HL-60 (cell line): ENCODE measurements around the gene CRYBB1.

Source experiments
- DNase-seq, 2 experiments: peaks; one replicate each; pipeline ENCODE4 v3.0.0-alpha.2; 2010 to 2020; ENCODE audit warnings: low read depth in 1 of 2, low spot score in 1 of 2
- H3K27ac ChIP-seq: fragments of 250-450 bp; sonication (Bioruptor Pico); replicated peaks from 2 replicates; pipeline ENCODE4 v1.5.1; 2020; ENCODE audit warnings: mild to moderate bottlenecking, moderate library complexity
- H3K27me3 ChIP-seq: fragments of 250-450 bp; sonication (Bioruptor Pico); 2 replicates; pipeline ENCODE4 v1.5.1; 2021; ENCODE audit warnings: mild to moderate bottlenecking, moderate library complexity; ENCODE audit not compliant: insufficient read depth, poor library complexity, severe bottlenecking
- H3K4me3 ChIP-seq: replicated peaks from 2 replicates; pipeline ENCODE4 v1.5.1; 2011; ENCODE audit warnings: mild to moderate bottlenecking, control low read depth, low read length; ENCODE audit not compliant: insufficient read depth
- CTCF ChIP-seq: IDR thresholded peaks from one replicate; pipeline ENCODE4 v1.5.1; 2011; ENCODE audit warnings: low read length, control low read depth, inconsistent platforms; ENCODE audit not compliant: insufficient read depth
- GABPA ChIP-seq: IDR thresholded peaks from 2 replicates; pipeline ENCODE4 v1.6.1; 2012; ENCODE audit warnings: low read depth
- POLR2AphosphoS5 ChIP-seq: IDR thresholded peaks from 2 replicates; pipeline ENCODE4 v1.6.1; 2012; ENCODE audit warnings: low read depth
- REST ChIP-seq: IDR thresholded peaks from 2 replicates; pipeline ENCODE4 v1.6.1; 2012; ENCODE audit warnings: low read depth; ENCODE audit not compliant: insufficient replicate concordance
- SPI1 ChIP-seq: IDR thresholded peaks from 2 replicates; pipeline ENCODE4 v1.6.1; 2012; ENCODE audit warnings: low read depth, mild to moderate bottlenecking, borderline replicate concordance

Gene CRYBB1

GRCh38 chr22:26564672-26565071 is 53.2 kb downstream of the CRYBB1 start:
- TF ChIP-seq SPI1: no peak
- no peak for TF ChIP-seq POLR2AphosphoS5
- TF ChIP-seq CTCF: no peak
- TF ChIP-seq GABPA: no peak
- TF ChIP-seq REST: no peak
- no peak overlapping the region for H3K27ac ChIP-seq

GRCh38 chr22:26564181-26564580 is 53.6 kb downstream of the CRYBB1 start:
- TF ChIP-seq SPI1 (no peak), GABPA (no peak), REST (no peak)
- Histone ChIP-seq H3K27me3 (no peaks in the 10 kb centered on the region), H3K27ac (no peak overlapping the region), H3K4me3 (no peak overlapping the region)
- no peak for DNase-seq

More at GRCh38 chr22:26564672-26565071, 53.2 kb downstream of the CRYBB1 start:
- no peak for DNase-seq
- Histone ChIP-seq H3K27me3 (no peaks in the 10 kb centered on the region), H3K4me3 (no peak overlapping the region)

- DNase-seq: no peak
- TF ChIP-seq CTCF: no peak
- TF ChIP-seq POLR2AphosphoS5: no peak
- TF ChIP-seq GABPA: no peak
- no peak for TF ChIP-seq REST
- TF ChIP-seq SPI1: no peak
- Histone ChIP-seq H3K27me3 (no peaks in the 10 kb centered on the region), H3K27ac (no peak overlapping the region), H3K4me3 (no peak overlapping the region)
These were observed 54.8 kb downstream of the CRYBB1 start for GRCh38 chr22:26563022-26563421.
